HG03159 (cell line): ENCODE data around the gene FAM72C.
"Not testable (repeated sequence)": the region's sequence is repeated elsewhere in the genome, so short reads cannot be mapped to it uniquely, and the experiment has no call there.

Experiments used
- ATAC-seq: cut with Tn5 transposase; IDR thresholded peaks from one replicate; pipeline ENCODE4 v1.9.1; 2021; ENCODE audit warnings: mild to moderate bottlenecking, moderate library complexity; ENCODE audit not compliant: unreplicated experiment

The FAM72C gene

DNA sequence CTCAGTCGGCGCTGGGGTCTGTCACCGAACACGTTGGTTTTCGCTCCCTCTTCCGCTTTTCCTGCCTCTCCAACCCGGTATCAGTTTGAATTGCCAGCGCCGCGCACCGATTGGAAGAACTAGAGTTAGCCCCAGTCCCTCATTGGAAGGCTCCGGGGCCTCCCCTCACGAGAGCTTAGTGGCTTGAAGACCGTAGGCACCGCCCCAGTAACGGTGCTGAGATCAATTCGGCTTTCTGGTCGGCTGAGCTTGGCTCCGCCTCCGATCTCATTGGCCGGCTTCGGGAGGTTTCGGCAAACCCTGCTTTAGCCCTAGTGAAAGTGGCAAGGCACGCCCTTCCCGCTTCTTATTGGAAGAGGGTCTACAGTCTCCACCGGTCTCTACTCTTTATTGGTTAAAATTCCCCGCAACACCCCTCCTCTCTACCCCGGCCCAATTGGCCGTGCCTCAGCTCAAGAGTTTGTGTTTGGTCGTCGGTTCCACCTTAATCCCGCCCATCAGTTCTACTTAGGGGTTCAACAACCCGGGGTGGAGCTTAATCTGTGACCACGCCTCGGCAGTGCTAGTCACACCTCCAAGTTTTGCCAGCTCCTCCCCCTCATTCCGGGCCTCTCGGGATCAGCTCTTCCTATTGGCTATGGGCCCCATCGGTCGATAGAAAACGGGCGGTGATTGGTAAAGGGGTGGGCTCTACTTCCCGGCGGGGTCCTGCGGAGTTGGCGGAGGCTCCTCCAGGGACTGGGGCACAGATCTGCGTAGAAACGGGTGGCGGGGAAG is at the start of gene FAM72C:
TSS of gene FAM72C (minus strand) at position 63 of the 777 bp plus-strand sequence. CDS start 845 bp downstream, outside the sequence.
- ATAC-seq, result peak; percentile 81

- peak; percentile 72 for ATAC-seq
These were observed 48.4 kb upstream of the FAM72C start for GRCh38 chr1:144020001-144020738.

DNA sequence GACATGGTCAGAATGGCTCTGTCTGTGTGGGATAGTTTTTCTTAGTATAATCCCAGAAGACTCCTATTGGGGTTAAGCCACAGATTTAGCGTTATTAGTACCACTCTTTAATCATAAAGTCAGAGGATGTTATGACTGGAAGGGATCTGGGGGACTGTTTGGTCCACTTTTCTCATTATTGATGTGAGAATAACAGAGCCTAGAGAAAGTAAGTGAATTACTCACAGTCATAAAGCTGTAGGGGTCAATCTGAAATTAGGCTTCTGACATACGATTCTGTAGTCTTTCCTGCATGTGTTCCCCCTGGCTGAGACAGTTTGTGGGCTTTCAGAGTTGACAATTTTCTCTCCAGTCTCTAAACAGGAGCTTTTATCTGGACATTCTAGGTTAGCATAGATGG is 47.3 kb upstream of the FAM72C start:
- ATAC-seq, result not testable (repeated sequence)

DNA sequence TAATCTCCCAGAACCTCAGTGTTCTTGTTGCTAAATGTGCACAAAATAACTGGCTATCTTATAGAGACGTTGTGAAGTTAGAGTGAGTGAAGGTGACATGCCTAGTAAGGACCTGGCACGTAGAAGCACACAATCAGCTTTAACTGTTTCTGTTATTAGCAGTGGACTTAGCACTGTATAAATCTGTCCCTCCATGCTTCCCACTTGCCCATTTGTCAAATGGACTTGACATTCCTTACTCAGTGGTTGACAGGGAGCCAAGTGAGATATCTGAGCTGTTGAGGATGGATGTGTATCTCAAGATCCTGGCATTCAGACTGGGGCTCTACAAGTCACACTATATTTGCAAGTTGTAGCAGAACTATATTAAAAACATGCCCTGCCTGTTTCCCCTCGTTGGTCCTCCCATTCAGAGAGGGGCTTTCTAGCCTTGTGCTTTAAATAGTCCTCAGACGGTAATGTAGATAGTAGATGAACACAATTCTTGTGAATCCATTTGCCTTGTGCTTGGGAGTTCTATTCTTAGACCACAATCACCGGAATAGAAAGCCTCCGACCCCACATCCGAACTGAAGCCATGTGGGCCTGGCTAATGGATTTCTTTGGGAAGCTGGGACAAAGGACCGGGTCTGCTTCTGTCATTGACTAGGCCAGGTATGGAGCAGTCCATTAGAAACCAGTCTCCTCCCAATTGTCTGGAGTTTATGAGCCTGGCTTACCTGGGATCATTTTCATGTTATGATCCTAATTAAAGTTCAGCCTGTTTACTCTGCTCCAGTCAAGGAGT is 43.6 kb upstream of the FAM72C start:
- ATAC-seq, result not testable (repeated sequence)

DNA sequence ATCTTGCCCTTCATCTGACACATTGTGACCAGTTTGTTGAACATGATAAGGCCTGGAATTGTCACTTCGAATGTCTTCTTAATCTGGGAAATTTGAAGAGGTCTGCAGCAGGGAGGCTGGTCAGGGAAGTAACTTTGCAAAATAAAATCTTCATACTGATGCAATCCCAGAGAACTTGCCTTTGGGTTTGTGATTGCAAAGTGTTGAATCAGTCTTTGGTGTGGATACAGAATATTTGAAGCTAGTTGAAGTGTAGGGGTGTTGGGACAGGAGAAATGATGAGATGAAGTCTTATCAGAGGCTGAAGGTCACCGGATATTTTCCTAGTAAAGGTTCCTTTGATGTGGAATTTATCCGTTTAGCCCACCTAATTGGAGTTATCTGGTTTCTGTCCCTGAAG is 42.7 kb upstream of the FAM72C start:
- not testable (repeated sequence) for ATAC-seq

- ATAC-seq, result not testable (repeated sequence)
These were observed 42.3 kb upstream of the FAM72C start for GRCh38 chr1:144014121-144014520.

GRCh38 chr1:144012168-144012733 is 40.5 kb upstream of the FAM72C start:
- peak; percentile 98 for ATAC-seq

- peak; percentile 46 for ATAC-seq
These were observed 37.6 kb upstream of the FAM72C start for GRCh38 chr1:144009410-144009809.

DNA sequence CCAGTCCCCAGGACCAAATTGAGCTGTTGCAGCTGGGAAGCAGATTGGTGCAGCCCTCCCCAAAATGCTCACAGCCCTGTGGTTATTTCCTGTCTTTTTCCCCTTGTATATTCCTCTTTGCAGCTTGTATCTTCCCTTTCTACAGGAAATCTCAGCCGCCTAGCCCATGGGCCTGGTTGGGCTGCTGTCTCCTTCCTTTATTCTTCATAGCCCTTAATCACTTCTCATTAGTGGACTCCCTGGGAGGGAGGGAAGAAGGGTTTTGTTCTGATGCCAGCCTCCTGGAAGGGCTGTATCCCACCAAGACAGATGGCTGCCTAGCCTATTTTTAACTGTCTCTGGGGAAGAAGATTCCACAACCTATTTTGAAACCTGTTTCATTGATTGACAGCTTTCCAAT is 32.5 kb upstream of the FAM72C start:
- ATAC-seq, result not testable (repeated sequence)

DNA sequence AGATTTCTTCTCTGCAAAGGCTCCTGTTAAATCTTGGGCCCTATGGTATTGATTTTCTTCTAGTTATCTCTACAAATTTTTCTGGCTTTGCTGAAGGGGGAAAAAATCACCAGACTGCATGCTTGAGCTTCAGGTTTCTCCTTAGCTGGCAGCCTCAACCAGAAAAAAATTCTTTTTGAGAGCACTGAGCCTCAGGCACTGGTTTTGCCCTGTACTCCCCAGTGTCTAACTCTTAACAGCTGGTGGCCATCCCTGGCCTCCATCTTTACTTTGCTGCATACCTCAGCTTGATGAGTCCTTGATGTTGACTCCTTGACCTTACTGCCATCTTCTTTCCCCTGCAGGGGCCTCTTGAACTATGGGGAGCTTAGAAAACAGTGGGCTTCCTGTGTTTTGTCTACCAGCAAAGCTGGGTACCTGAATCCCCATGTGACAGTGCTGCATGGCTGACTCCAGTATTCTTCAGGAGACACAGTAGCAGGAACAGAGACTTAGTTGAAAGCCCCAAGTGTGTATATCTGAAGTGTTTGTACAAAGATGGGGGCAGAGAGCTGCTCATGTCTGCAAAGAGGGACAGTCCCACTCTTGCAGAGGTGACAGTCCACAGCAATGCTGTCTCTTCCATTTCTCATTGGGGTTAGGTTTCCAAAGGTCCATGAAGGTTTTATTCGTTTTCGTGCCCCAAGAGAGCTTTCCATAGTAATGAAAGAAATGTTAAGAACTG is 31.7 kb upstream of the FAM72C start:
- not testable (repeated sequence) for ATAC-seq

DNA sequence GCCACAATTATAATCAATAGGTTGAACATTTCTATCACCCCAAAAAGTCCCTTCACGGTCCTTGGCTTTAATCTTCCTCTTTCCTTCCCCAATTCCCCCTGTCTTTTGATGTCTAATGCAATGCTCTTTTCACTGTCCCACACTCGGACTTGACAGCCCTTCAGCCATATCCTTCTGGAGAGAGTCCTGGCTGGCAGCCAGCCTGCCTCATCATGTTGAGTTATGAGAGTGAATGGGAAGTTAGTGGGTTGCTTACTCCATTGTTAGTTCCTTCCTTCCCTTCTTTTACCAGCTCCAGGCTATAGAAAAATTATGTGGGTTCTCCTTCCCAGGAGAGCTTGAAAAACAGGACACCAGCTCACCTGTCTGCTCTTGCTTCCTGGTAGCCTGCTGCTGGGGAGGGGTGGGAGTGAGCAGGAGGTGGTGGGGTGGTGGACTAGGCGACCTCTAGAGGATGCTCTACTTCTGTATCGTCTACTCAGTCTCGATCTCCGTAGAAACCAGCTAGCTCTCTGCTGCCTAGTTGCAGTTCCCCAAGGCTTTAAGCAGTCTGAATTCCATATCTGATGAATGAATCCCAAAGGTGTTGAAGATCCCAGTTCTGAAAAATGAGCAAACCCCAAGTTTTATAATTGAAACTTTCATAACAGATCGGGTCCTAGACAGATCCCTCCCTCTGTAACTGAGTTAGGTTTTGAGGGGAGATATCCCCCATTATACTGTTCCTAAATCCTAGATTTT is 30.5 kb upstream of the FAM72C start:
- ATAC-seq, result not testable (repeated sequence)

DNA sequence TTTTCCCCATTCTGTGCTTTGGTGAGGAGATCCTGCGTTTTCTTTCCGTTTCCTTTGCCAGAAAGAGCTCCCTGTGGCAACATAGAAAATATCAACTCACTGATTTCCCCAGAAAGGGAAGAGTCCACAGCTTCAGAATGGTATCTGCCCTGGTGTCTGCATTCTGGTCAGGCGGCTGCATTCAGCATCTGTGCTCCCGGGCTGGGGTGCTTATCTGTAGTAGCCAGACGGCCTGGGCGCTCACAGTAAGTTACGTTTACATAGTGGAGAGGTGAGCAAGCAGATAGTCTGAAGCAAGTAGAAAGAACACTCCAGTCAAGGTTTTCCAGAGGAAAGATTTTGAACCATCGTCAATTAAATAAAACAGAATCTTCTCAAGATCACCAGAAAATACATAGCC is 29.3 kb upstream of the FAM72C start:
- ATAC-seq, result not testable (repeated sequence)

- ATAC-seq, result not testable (repeated sequence)
These were observed 24.2 kb upstream of the FAM72C start for GRCh38 chr1:143996020-143996419.

DNA sequence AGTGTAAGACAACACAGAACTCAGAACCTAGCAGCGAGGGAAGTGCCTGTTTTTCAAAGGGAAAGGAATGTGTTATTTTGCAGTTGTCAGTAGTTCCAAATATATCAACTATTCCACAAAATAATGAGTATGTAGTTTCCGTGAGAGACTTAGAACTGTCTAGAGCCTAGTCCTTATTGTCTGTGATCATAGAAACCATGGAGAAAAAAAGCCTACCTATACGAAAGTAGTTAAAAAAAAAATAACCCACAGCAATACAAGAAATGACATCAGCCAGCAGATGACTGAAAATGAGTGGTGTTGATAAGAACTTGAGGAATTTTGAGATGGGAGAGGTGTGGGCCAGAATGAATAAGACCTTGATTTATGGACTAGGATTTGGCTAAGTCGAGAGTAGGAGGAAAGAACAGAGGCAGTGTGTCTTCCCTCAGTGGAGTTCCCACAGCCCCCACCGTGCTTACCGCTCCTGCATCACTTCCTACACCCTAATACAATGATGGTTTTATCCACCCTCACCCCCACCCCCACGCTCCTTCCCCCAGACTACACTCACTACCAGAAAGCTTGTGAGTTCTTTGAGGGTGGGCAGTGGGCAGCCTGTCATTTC is 21.6 kb upstream of the FAM72C start:
- ATAC-seq, result not testable (repeated sequence)

DNA sequence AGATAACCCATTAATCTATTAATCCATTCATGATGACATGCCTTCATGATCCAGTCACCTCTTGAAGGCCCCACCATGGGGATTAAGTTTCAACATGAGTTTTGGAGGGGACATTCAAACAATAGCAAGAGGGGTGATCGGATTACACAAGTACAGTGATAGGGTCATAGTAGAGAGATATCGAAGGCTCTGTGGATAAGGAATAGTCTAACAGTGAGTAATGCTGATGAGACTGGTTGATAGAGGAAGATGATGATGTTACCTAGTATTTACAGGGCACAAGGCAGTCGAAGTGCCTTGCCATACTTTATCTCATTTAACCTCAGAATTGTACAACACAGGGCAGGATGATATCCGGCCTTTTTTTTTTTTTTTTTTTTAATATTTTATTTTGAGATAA is 18.9 kb upstream of the FAM72C start:
- not testable (repeated sequence) for ATAC-seq

- ATAC-seq, result not testable (repeated sequence)
These were observed 17.9 kb upstream of the FAM72C start for GRCh38 chr1:143989719-143990118.

GRCh38 chr1:143989427-143989712 is 17.6 kb upstream of the FAM72C start:
- ATAC-seq, result not testable (repeated sequence)

DNA sequence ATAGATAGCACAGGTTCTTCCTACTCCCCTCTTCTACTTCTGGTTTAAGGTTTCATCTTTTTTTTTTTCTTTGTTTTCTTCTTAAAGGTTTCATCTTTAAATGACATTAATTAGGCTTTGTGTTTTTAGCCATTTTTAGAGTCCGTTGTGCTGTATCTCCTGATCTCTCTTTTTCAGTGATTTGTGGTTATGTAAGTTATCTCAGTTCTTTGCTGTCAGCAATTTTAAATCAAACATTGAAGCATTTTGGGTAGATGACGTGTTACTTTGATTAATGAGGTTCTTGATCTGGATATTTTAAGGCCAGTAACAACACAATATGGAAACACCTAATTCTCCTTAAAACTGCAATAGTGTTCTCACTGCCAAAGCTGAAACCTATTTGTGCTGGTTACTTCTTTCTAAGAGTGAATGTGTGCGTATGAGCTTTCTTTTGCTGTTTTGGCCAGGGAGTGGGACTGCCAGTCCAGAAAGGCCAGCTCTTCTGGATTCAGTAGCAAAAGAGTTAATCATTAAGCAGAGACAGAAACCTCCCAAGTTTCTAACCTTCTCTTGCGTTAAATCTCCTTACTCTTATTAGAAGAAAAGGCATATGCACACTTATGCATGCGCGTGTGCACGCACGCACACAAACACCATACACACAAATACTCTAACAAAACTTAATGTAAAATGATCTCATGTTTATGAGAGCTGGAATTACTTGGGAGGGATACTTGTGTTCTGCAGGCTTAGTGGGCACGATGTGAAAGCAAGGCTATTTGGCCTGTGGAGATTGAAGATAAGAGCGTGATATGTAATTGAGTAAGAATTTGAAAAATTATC is 17.0 kb upstream of the FAM72C start:
- not testable (repeated sequence) for ATAC-seq
